RWPE1 (cell line): ENCODE results near the gene PLD3.
A peak's percentile ranks its signal among the peaks of the same experiment; 100 is the strongest.
"Not testable (repeated sequence)": the region's sequence is repeated elsewhere in the genome, so short reads cannot be mapped to it uniquely, and the experiment has no call there.

Source experiments
- CTCF ChIA-PET: fragments of 350-600 bp; sonication (Branson Sonifier 250); formaldehyde crosslinking; extraction: SDS; loops from one replicate; lab custom pipeline; 2021; lab: Yijun Ruan, JAX
- POLR2A ChIA-PET: fragments of 400-600 bp; formaldehyde crosslinking; extraction: SDS; loops from one replicate; lab custom pipeline; 2020; ENCODE audit warnings: antibody characterized with exemption; ENCODE audit not compliant: low non-redundant PET; lab: Yijun Ruan, JAX
- DNase-seq: peaks from one replicate; pipeline ENCODE4 v3.0.0; 2012; ENCODE audit warnings: low spot score
- H3K27ac ChIP-seq: fragments of 450-650 bp; 2 replicates; pipeline ENCODE4 v1.5.1; 2017
- TF ChIP-seq, protein P1 (sequence below): fragments of 450-650 bp; conservative IDR thresholded peaks from 2 replicates; pipeline ENCODE4 v1.5.1; 2017; ENCODE audit warnings: low read depth, mild to moderate bottlenecking

Gene PLD3

DNA sequence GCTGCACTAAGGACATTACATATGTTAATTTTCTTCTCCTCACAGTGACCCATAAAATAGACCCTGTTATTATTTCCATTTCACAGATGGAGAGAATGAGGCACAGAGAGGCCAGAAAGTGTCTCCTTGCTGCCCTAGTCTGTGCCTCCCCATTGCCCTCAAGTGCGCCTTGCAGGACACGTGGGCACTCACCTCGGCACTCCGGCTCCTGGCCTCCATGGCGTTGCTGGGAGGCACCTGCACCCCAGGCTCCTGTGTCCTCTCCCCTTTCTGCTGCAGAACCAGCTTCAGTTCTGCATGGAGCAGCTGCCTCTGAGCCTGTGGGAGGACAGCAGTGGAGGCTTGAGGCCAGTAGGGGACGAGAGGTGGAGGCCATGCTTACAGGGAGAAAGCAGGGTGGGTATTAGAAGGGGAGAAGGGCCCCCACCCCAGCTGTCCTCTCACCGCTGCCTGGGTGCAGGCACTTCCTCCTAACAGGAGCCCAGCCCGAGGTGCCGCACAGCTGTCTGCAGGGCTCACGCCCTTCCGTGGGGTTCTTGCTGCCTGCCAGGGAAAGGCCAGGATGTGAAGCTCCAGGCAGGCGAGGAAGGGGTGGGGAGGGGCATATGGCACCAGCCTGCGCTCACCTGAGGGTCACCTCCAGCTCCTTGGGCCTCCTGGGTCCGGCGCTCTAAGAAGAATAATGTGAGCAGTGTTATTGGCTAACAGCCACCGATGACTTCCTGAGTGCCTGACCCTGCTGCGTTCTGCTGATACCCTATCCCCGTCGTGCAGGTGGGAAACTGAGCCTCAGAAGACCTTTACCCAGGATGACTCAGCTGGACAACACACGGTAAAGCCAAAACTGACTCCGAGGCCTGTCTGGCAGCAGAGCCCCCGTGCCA is 59.5 kb downstream of the PLD3 start:
- peak overlapping the region; percentile 22; the same call in 1 of the 2 replicates for H3K27ac ChIP-seq
- no peak for DNase-seq
- CTCF ChIA-PET = interaction anchor here (0.6 kb wide), 1 partner anchor 20 kb away, joined by 3 read pairs; no protein-coding TSS in a partner anchor
- POLR2A ChIA-PET = interaction anchor here (0.6 kb wide), 1 partner anchor 35 kb away, joined by 3 read pairs; no protein-coding TSS in a partner anchor
- TF ChIP-seq, protein P1, sequence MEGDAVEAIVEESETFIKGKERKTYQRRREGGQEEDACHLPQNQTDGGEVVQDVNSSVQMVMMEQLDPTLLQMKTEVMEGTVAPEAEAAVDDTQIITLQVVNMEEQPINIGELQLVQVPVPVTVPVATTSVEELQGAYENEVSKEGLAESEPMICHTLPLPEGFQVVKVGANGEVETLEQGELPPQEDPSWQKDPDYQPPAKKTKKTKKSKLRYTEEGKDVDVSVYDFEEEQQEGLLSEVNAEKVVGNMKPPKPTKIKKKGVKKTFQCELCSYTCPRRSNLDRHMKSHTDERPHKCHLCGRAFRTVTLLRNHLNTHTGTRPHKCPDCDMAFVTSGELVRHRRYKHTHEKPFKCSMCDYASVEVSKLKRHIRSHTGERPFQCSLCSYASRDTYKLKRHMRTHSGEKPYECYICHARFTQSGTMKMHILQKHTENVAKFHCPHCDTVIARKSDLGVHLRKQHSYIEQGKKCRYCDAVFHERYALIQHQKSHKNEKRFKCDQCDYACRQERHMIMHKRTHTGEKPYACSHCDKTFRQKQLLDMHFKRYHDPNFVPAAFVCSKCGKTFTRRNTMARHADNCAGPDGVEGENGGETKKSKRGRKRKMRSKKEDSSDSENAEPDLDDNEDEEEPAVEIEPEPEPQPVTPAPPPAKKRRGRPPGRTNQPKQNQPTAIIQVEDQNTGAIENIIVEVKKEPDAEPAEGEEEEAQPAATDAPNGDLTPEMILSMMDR = no peak

DNA sequence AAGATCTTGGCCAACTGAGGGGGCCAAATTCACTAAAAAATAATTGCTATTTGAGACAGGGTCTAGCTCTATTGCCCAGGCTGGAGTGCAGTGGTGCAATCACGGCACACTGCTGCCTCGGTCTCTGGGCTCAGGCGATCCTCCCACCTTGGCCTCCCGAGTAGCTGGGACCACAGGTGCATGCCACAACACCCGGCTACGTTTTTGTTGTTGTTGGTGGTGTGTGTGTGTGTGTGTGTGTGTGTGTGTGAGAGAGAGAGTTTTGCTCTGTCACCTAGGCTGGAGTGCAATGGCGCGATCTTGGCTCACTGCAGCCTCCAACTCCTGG is 60.1 kb downstream of the PLD3 start:
- peak overlapping the region; percentile 22; the same call in 1 of the 2 replicates for H3K27ac ChIP-seq
- POLR2A ChIA-PET, DNase-seq: not testable (repeated sequence)
- CTCF ChIA-PET = interaction anchor here (0.6 to 0.7 kb wide), 2 partner anchors 12 to 21 kb away, joined by 3 read pairs; no protein-coding TSS in a partner anchor

DNA sequence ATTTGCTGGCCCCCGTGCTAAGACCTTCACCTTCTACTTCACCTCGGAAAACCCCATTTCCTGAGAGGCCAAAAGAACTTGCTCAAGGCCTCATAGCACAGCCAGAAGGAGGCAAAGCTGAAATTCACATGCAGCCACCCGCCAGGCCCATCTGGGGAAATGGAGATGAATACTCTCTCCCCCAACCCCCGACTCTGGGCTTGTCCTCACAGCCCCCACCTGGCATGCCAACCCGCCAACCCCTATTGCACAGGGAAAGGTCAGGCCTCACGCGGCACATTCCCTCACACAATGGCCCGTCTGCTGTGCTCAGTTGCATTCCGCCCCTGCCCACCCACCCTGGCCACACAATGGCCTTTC is 61.5 kb downstream of the PLD3 start:
- CTCF ChIA-PET = interaction anchor here (2.8 kb wide), 1 partner anchor 11 kb away, joined by 15 read pairs; no protein-coding TSS in a partner anchor
- TF ChIP-seq, protein P1 = no peak
- DNase-seq = no peak
- POLR2A ChIA-PET = no interaction called here
- H3K27ac ChIP-seq = peak overlapping the region; percentile 84

DNA sequence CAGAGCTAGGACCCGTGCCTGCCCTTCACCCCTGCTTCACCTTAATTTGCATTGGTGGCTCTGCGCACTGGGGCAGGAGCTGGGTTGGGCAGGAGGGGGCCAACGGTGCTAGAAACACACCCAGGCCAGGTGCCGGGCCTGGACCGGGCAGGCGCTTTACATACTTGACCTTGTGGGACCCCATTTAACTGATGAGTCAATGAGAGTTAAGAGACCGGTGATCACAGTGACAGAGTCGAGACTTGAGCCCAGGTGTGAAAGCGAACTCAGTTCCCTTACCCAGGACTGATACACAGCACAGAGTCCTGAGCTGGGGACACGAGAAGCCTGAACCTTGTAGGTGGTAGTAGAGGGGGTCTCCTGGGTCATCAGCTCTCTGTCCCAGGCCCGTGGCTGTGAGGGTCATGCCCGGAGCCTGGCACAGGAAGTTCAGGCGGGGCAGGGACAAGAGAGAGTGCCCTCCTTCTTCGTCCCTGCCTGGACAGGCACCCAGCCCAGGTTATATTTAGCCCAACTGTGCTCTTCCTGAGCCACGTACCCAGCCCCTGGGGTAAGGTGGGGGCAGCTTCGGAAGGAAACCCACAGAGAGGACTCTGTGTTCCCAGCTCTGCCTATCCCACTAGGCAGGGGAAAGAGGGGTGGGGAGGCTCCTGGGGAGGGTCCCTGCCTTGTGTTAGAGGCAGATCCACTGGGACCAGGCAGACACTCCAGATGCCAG is 62.8 kb downstream of the PLD3 start:
- DNase-seq = no peak
- H3K27ac ChIP-seq = peak overlapping the region; percentile 84
- POLR2A ChIA-PET = interaction anchor here (0.6 kb wide), 2 partner anchors 26 to 168 kb away, joined by 4 to 7 read pairs; no protein-coding TSS in a partner anchor
- TF ChIP-seq, protein P1 = no peak
- CTCF ChIA-PET = interaction anchor here (0.5 to 2.8 kb wide), 2 partner anchors 10 to 115 kb away, joined by 3 to 15 read pairs; no protein-coding TSS in a partner anchor

DNA sequence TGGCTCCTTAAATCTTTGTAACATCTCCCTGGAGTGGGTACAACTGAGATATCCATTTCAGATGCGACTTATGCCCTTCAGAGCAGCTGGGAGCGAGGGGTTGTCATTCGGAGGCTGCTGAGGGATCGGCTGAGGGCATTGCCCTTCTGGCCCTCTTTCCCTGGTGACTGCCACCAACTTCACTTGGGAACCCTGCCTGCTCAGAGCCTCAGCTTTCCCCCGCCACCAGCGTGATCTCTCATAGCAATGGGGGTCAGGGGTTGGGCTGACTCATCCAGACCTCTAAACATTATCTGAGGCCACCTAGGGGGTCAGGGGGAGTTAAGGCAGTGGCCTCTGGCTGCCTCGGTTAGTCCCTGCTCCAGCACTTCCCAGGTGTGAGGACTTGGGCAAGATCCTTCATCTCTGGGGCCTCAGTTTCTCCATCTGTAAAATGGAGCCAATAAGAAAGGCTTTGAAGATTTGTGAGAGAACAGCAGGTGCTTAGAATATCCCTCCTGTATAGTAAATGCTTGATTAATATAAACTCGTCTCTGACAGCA is 63.5 kb downstream of the PLD3 start:
- peak overlapping the region; percentile 84 for H3K27ac ChIP-seq
- POLR2A ChIA-PET = interaction anchor here (0.6 to 0.8 kb wide), 2 partner anchors 26 to 31 kb away, joined by 3 to 7 read pairs; no protein-coding TSS in a partner anchor
- TF ChIP-seq, protein P1 = no peak
- no peak for DNase-seq
- CTCF ChIA-PET = interaction anchor here (0.6 to 2.8 kb wide), 2 partner anchors 9 to 268 kb away, joined by 3 to 15 read pairs; no protein-coding TSS in a partner anchor

DNA sequence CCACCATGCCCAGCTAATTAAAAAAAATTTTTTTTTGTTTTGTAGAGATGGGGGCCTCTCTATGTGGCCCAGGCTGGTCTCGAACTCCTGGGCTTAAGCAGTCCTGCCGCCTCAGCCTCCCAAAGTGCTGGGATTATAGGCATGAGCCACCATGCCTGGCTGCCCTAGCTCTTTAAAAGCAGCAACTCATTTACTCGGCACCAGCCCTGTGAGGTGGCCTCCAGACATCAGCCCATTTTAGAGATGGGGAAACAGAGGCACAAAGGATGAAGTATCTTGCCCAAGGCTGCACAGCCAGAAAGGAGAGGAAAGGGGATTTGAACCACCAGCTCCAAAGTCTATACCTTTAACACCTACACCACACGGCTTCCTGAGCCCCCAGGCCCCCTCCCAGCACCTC is 64.4 kb downstream of the PLD3 start:
- DNase-seq = no peak
- ChIA-PET CTCF (interaction anchor here (2.8 kb wide), 1 partner anchor 8 kb away, joined by 15 read pairs; no protein-coding TSS in a partner anchor), POLR2A (interaction anchor here (0.8 kb wide), 1 partner anchor 31 kb away, joined by 3 read pairs; no protein-coding TSS in a partner anchor)
- TF ChIP-seq, protein P1 = no peak
- peak overlapping the region; percentile 84 for H3K27ac ChIP-seq
